K562 (cell line): ENCODE data around the gene PERP. TPM values are rescaled to one million over a fixed set of nuclear protein-coding genes. Genes with fewer than 3 reads are reported as not detected.

Experiments used
- ATAC-seq: fragments of 200-7000 bp; cut with Tn5 transposase; 3 replicates; pipeline ENCODE4 v1.9.1; 2020; ENCODE audit warnings: moderate library complexity
- BruUV-seq: library from RNA; stranded (reverse); fragments of 400-500 nt; replicated peaks from 2 replicates; lab custom pipeline; 2021; lab: Mats Ljungman, UMichigan
- CTCF ChIA-PET: fragments of 300-600 bp; formaldehyde crosslinking; extraction: SDS; loops from one replicate; lab custom pipeline; 2021; ENCODE audit warnings: low intra/inter-chr PET ratio; lab: Yijun Ruan, JAX
- POLR2A ChIA-PET: fragments of 300-600, 350-650 bp; sonication (Branson Sonifier 250); formaldehyde crosslinking; extraction: SDS; loops from one replicate; lab custom pipeline; 2021; ENCODE audit warnings: antibody characterized with exemption, inconsistent platforms; lab: Yijun Ruan, JAX
- DNase-seq, 4 experiments: peaks; one replicate each; pipeline versions ENCODE4 v3.0.0 to v3.0.0-alpha.2; 2011 to 2018; ENCODE audit warnings: low spot score in 3 of 4, mixed read lengths in 3 of 4; ENCODE audit errors: extremely low read depth in 1 of 4
- FAIRE-seq: peaks from 2 replicates; lab custom pipeline; 2011; peaks lifted over from hg19 to GRCh38; lab: Jason Lieb, UNC
- H2AFZ ChIP-seq: 2 replicates; pipeline ENCODE4 v1.6.0; 2011; ENCODE audit warnings: low read depth, low read length, control low read depth, inconsistent platforms
- H3K27ac ChIP-seq: fragments of 200-600 bp; 3 replicates; pipeline ENCODE4 v1.8.0; 2011; ENCODE audit warnings: low read depth, mild to moderate bottlenecking, control low read depth, inconsistent platforms, low read length, moderate library complexity, mixed read lengths; ENCODE audit errors: extremely low read depth
- H3K27me3 ChIP-seq, 2 experiments: fragments of 300-600 bp in 1 of 2; 2 replicates in 1 of 2; 3 replicates in 1 of 2; pipeline versions ENCODE4 v1.6.0 to v1.8.0; 2011; ENCODE audit warnings: inconsistent platforms in 2 of 2, low read length in 2 of 2, mild to moderate bottlenecking in 1 of 2, mixed read lengths in 1 of 2, moderate library complexity in 1 of 2; ENCODE audit not compliant: control insufficient read depth in 2 of 2, insufficient read depth in 2 of 2
- H3K36me3 ChIP-seq: fragments of 300-600 bp; 3 replicates; pipeline ENCODE4 v1.8.0; 2011; ENCODE audit warnings: mild to moderate bottlenecking, low read length, inconsistent platforms; ENCODE audit not compliant: control insufficient read depth, insufficient read depth
- H3K4me1 ChIP-seq, 2 experiments: fragments of 200-600 bp in 1 of 2; replicated peaks in 1 of 2; 2 replicates in 1 of 2; 3 replicates in 1 of 2; pipeline versions ENCODE4 v1.5.1 to v1.8.0; 2011; ENCODE audit warnings: inconsistent platforms in 2 of 2, low read length in 2 of 2, mild to moderate bottlenecking in 1 of 2, mixed read lengths in 1 of 2, moderate library complexity in 1 of 2; ENCODE audit not compliant: control insufficient read depth in 2 of 2, insufficient read depth in 2 of 2
- H3K4me2 ChIP-seq: 2 replicates; pipeline ENCODE4 v1.6.1; 2011; ENCODE audit warnings: low read length, control low read depth, inconsistent platforms, mixed read lengths; ENCODE audit not compliant: insufficient read depth
- H3K4me3 ChIP-seq: fragments of 200-600 bp; sonication (generic), shearing (Covaris generic); 2 replicates; pipeline ENCODE4 v1.5.1; 2016; ENCODE audit warnings: control low read depth, inconsistent platforms
- H3K79me2 ChIP-seq: fragments of 200-600 bp; 3 replicates; pipeline ENCODE4 v1.8.0; 2011; ENCODE audit warnings: low read length, inconsistent platforms; ENCODE audit not compliant: control insufficient read depth, insufficient read depth
- H3K9ac ChIP-seq, 2 experiments: 2 replicates each; pipeline versions ENCODE4 v1.6.0 to v1.6.1; 2011; ENCODE audit warnings: low read depth in 2 of 2, low read length in 2 of 2, control low read depth in 1 of 2, inconsistent platforms in 1 of 2, mild to moderate bottlenecking in 1 of 2, mixed read lengths in 1 of 2; ENCODE audit not compliant: insufficient read depth in 1 of 2
- H3K9me1 ChIP-seq: one replicate; pipeline ENCODE4 v1.6.0; 2011; ENCODE audit warnings: inconsistent platforms, mild to moderate bottlenecking, low read length, moderate library complexity; ENCODE audit not compliant: control insufficient read depth, insufficient read depth
- H3K9me3 ChIP-seq: replicated peaks from 2 replicates; pipeline ENCODE4 v1.5.1; 2011; ENCODE audit warnings: low read depth, low read length, inconsistent platforms; ENCODE audit not compliant: control insufficient read depth, insufficient read depth
- H4K20me1 ChIP-seq: replicated peaks from 2 replicates; pipeline ENCODE4 v1.6.1; 2011; ENCODE audit warnings: low read length, inconsistent platforms, mixed read lengths; ENCODE audit not compliant: control insufficient read depth, insufficient read depth
- CTCF ChIP-seq, 3 experiments: IDR thresholded peaks in 2 of 3; conservative IDR thresholded peaks in 1 of 3; 2 replicates each; pipeline ENCODE4 v1.5.1; 2011 to 2012; ENCODE audit warnings: low read length in 3 of 3, mild to moderate bottlenecking in 3 of 3, control low read depth in 2 of 3, improper control_type of control experiment in 1 of 3, inconsistent platforms in 1 of 3, low read depth in 1 of 3, mixed read lengths in 1 of 3, moderate library complexity in 1 of 3; ENCODE audit not compliant: insufficient read depth in 2 of 3
- FOXO4 ChIP-seq: fragments of 450-650 bp; formaldehyde crosslinking; IDR thresholded peaks from 2 replicates; pipeline ENCODE4 v1.4.0; 2020; ENCODE audit warnings: mild to moderate bottlenecking, moderate library complexity
- GABPB1 ChIP-seq: sonication (generic); formaldehyde crosslinking; IDR thresholded peaks from 2 replicates; pipeline ENCODE4 v1.8.0; 2022; ENCODE audit warnings: mild to moderate bottlenecking, missing genetic modification reagents
- RAD21 ChIP-seq, 2 experiments: fragments of 250-450 bp in 1 of 2; fragments of 450-650 bp in 1 of 2; sonication (Bioruptor Pico) in 1 of 2; formaldehyde crosslinking in 1 of 2; IDR thresholded peaks in 1 of 2; conservative IDR thresholded peaks in 1 of 2; 2 replicates each; pipeline versions ENCODE4 v1.4.0 to v1.8.0; 2020 to 2022; ENCODE audit warnings: mild to moderate bottlenecking in 2 of 2, moderate library complexity in 1 of 2
- ZFP91 ChIP-seq: sonication (generic); formaldehyde crosslinking; IDR thresholded peaks from 2 replicates; pipeline ENCODE4 v1.8.0; 2022; ENCODE audit warnings: mild to moderate bottlenecking, missing genetic modification reagents
- ZNF165 ChIP-seq: fragments of 250-450 bp; sonication (Bioruptor Pico); IDR thresholded peaks from 2 replicates; pipeline ENCODE4 v1.4.0; 2020; ENCODE audit warnings: borderline replicate concordance
- ZNF41 ChIP-seq: fragments of 250-450 bp; sonication (Bioruptor Pico); conservative IDR thresholded peaks from 2 replicates; pipeline ENCODE4 v1.4.0; 2020; ENCODE audit warnings: mild to moderate bottlenecking
- WGBS: fragments of 100-300 bp; shearing (Covaris generic); methylation state at CpG from one replicate; pipeline ENCODE4 v1.1.6; 2016; ENCODE audit warnings: low coverage, mixed read lengths; ENCODE audit not compliant: insufficient coverage; ENCODE audit errors: missing lambda C conversion rate; 5-methylcytosine and 5-hydroxymethylcytosine counted together
- in situ Hi-C: fragments of 300-500 bp; cut with MboI; formaldehyde crosslinking; loops from 4 replicates; pipeline ENCODE4 v1.15.0; 2018; ENCODE audit warnings: inconsistent platforms, mixed read lengths
- intact Hi-C: fragments of 100-400 bp; cut with micrococcal nuclease; formaldehyde crosslinking; loops from 2 replicates; pipeline ENCODE4 v1.14.2; 2022
- polyA plus RNA-seq, 8 experiments: library from polyadenylated mRNA; depleted of rRNA in 4 of 8; stranded (reverse) in 5 of 8; unstranded in 3 of 8; fragments of >200 nt; fragmentation: Nextera tagmentation in 2 of 8; fragmentation: Illumina TruSeq in 1 of 8; extraction: Ambion mirVana in 2 of 8; extraction: Trizol in 1 of 8; gene quantifications; 2 replicates each; pipeline versions ENCODE4 v1.2.1 to v1.2.3, GENCODE V29; 2011 to 2014; ENCODE audit warnings: inconsistent platforms in 1 of 8, missing spikeins in 1 of 8
- total RNA-seq, 7 experiments: library from RNA; depleted of rRNA in 6 of 7; stranded (reverse); fragments of >200 nt in 6 of 7; fragmentation: Illumina TruSeq in 2 of 7; extraction: Trizol in 2 of 7; gene quantifications; 2 replicates each; pipeline versions ENCODE4 v1.2.1 to v1.2.3, GENCODE V29; 2011 to 2021; ENCODE audit warnings: low replicate concordance in 1 of 7

Gene PERP
- total and polyA plus RNA-seq, 9 of the 15 experiments (the other 6 are each of a cell fraction or from before 2014, with no cell fraction given), result 0.01 to 0.27 (median 0.05) TPM; not detected in 2

GRCh38 chr6:138129190-138129589 is 22.0 kb upstream of the PERP start:
- no peaks in the 10 kb centered on the region for H3K36me3 ChIP-seq
- WGBS, result 2% methylated on average over 8 of the region's 8 CpGs
- no peaks in the 10 kb centered on the region for H3K79me2 ChIP-seq
- BruUV-seq, result no TSS peak
- no peak overlapping the region for H3K27ac ChIP-seq
- no peaks in the 10 kb centered on the region for H3K9me3 ChIP-seq
- no peaks in the 10 kb centered on the region for H4K20me1 ChIP-seq
- H3K4me1 ChIP-seq, result no peaks in the 10 kb centered on the region
- H3K4me3 ChIP-seq, result no peak overlapping the region
- CTCF ChIA-PET, result no interaction called here
- H3K9me1 ChIP-seq, result no peaks in the 10 kb centered on the region
- H3K9ac ChIP-seq, result no peak overlapping the region
- no peak overlapping the region for H3K4me2 ChIP-seq
- no peak overlapping the region for H2AFZ ChIP-seq
- in situ Hi-C loops (no loop called here), intact Hi-C loops (no loop called here)
- ATAC-seq, result peak; percentile 86
- no peaks in the 10 kb centered on the region for H3K27me3 ChIP-seq
- POLR2A ChIA-PET, result no interaction called here
- TF ChIP-seq CTCF (IDR thresholded peaks at IDR 0.05 in 2 of 3, conservative IDR thresholded peaks at IDR 0.05 in 1 of 3; ENCODE audit: insufficient read depth in 2 of 3, low read depth in 1 of 3, low read length in 3 of 3), result peak; percentile 34 to 45 (median 40); a peak in 4 of 6 replicates
- peak in 1 of 2 experiments; percentile 31; a peak in 2 of 4 replicates for TF ChIP-seq RAD21 (CRISPR knock-in tag; conservative IDR thresholded peaks at IDR 0.05 in 1 of 2, IDR thresholded peaks at IDR 0.05 in 1 of 2)
- TF ChIP-seq GABPB1 (CRISPR knock-in tag), result no peak
- no peak for TF ChIP-seq ZNF165
- no peak for TF ChIP-seq FOXO4 (CRISPR knock-in tag)
- TF ChIP-seq ZFP91, result no peak
- TF ChIP-seq ZNF41 (CRISPR knock-in tag), result peak; percentile 96
- FAIRE-seq, result peak; percentile 15
- DNase-seq, result peak in 1 of 4 experiments; percentile 18
